Amniotic stem cell (primary cell): Measurements from ENCODE around the gene SENP8.

Source experiments
- DNase-seq: peaks from one replicate; lab custom pipeline; 2025; lab: John Stamatoyannopoulos, UW

SENP8 gene

DNA sequence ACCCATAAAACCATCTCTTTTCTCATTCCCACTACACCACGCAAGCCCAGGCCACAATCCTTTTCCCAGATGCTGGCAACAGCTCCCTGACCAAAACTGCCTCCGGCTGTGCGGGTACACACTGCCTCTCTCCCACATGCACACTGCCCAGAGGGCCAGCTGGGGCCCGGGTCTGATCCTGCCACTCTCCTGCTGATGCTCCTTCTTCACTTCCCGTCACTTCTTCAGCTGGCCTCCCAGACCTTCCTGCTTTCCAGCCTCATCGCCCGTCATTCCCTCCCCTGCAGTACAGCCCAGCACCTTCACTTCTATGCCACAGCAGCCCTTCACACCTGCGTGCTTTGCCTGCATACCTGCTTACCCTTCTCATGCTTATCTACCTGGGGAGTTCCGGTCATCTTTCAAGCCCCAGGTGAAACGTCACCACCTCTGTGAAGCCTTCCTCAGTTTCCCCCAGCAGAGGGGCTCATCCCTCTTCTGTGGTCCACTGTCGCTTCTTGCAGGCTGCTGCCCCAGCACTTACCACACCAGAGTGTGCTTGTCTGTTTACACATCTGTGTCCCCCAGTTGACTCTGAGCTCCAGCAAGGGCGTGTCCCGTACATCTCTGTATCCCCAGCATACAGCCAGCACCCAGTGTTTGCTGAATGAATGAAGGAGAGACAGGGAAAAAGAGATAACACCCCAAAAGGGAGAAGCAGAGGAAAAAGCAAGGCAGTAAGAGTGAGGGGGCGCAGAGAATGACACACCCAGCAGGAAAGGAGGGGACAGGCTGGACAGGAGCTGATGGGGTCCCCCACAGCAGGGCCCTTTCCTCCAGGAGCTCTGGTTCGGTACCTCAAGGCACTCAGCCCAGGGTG, 57.2 kb downstream of the SENP8 start:
- DNase-seq = no peak

DNA sequence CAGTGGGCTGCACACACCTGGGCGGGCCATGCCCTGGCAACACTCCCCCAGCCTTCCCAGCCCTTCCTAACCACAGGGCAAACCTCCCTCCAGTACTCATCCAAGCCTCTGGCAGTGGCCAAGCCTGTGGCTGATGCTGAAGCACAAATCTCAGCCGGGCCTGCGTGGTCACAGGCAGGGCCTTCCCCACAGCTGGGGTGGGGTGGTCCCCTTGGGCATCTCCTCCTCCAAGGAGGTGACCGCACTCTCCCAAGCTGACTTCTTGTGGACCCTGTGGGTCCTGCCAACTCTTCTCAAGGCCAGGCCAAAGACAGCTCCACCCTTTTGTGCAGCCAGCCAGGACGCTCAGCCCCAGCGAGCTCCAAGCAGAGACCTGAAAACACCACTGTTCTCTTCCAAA, 58.0 kb downstream of the SENP8 start:
- no peak for DNase-seq

DNA sequence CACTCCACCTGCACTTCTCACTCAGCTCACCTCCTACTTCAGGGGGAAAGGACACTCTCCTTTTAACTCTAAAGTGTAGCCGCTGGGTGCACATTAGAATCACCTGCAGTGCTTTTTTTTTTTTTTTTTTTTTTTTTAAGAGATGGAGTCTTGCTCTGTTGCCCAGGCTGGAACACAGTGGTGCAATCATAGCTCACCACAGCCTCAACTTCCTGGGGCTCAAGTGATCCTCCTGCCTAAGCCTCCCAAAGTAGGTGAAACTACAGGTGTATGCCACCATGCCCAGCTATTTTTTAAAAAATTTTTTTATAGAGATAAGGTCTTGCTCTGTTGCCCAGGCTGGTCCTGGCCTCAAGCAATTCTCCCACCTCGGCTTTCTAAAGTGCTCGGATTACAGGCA, 58.5 kb downstream of the SENP8 start:
- no peak for DNase-seq

DNA sequence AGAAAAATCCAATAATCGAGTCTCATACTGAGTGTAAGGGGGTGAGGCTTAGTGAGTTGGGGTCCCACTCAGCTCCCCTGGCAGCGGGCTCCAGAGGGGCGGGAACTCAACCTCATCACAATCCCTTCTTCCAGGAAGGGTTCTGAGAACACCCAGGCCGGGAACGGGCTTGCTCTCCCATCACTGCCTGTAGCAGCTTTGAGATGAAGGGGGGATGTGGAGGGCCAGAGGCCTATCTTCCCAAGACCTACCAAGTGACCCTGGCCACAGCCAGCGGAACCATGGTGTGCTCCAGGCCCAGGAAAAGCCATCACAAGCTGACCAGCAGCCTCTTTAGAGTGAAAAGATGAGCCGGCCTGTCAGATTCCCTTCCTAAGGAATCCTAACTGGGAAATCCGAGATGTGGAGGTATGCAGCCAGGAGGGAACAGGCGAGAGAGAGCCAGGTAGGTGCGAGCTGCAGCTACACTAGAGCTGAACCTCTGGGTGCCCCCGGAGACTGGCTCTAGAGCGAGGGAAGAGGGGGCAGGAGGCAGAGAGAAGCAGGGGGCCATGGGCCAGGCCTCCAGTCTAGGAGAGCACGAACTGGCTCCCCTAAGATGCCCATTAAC, 60.9 kb downstream of the SENP8 start:
- no peak for DNase-seq

DNA sequence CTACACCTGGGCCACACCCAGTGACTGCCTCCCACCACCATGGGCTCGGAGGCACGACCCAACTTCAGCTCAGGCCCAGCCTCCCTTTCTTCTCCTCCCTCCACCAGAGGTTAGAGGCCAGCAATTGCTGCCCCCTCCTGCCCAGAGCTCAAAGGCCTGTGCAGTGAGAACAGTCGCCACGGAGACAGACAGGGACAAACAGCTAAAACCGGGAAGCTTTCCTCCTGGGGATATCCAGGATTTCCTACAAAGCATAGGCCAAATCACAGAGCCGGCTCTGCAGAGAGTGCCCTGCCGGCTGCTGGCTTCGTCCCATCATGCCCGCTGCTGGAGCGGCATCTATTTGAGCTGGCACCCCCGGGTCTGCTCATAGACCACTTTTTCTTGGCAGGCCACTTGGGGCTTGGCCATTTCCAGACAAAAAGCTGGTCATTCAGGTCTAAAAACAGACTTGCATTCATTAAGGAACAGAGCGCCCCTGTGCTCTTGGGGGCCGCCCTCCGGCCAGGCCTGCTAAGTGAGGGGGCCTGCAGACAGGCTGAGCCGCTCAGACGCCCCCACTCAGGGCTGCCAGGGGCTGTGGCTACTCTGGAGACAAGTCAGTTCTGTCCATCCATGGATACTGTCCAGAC, 61.9 kb downstream of the SENP8 start:
- DNase-seq = no peak

DNA sequence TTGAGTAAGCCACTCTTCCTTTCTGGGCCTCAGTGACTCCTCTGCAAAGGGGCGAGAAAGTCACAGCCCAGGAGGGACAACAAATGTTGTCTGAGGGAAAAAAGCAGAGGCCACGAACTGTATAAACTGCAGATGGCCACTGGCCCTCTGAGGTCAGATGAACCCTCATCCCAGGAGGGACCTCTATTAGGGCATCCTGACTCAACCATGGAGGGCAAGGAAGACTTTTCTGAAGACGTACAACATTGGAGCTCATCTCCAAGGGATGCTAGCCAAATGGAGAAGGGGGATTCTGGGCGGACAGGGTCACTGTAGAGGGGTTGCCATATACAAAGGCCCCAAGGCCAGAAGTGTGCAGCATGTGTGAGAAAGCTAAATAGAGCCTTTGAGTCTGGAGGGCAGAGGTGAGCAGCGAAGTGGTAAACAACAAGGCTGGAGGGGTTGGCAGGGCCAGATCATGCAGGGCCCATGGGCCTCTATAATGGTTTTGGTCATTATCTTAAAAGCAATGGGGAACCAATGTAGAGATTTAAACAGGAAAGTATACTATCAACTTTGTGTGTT, 62.6 kb downstream of the SENP8 start:
- no peak for DNase-seq

DNA sequence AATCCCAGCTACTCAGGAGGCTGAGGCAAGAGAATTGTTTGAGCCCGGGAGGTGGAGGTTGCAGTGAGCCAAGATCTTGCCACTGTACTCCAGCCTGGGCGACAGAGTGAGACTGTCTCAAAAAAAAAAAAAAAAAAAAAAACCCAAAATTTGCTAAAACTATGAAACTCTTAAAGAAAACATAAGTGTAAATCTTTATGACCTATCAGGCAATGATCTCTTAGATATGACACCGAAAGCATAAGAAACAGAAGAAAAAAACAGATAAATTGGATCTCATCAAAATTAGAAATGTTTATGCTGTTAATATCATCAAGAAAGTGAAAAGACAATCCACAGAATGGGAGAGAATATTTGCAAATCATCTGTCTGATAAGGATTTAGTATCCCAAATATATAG, 64.0 kb downstream of the SENP8 start:
- no peak for DNase-seq

DNA sequence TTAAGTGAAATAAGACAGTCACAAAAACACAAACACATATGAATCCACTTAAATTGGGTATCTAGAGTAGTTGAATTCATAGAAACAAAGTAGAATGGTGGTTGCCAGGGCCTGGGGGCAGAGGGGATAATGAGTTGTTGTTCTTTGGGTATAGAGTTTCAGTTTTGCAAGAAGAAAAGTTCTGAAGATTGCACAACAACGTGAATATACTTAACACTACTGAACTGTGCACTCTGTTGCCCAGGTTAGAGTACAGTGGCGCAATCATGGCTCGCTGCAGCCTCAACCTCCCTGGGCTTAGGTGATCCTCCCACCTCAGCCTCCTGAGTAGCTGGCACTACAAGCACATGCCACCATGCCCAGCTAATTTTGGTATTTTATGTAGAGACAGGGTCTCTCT, 64.5 kb downstream of the SENP8 start:
- no peak for DNase-seq

DNA sequence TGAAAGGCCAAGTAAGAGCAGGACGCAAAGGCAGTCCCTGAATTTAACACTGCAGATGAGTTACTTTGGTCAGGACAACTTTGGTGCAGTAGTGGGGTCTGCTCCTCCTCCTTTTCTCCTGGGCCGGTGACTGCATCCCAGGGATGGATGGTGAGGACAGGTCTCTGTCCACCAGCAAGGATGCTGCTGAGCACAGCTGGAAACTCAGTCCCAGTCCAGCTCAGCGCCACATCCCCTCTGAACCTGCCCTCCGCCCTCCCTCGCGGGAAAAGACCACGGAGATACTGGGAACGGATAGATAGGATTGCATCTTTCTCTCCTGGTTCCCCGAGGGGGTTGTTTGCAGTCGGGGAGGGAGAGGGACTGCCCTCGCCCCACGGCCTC, 65.6 kb downstream of the SENP8 start:
- DNase-seq = no peak

DNA sequence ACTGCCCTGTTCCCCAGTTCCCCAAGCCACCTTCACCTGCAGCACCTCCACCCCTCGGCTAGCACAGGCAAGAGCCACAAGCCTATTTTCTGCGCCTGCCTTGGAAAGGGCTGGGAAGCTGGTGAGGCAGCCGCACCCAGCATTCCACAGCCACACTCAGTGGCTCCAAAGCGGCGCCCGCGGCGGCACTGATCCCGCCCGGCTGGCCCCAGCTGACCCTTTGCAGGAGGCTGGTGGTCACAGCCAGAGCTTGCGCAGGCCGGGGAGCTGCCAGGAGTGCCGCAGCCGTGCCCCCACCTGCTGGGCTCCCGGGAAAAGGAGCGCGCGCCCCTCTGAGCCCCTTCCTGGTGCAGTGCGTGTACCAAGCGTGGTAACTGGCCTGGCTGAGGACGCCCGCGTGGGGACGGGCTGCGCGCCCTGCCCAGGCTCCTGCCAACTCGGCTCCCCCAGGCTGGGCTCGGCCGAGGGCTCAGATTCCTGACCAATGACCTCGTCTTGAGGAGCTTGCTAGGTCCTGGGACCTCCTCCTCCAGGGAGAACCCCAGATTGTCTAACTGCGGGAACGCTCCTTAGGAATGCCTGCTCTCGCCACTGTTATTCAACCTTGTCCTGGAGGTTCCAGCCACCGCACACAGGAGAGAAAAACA, 66.1 kb downstream of the SENP8 start:
- DNase-seq = no peak

DNA sequence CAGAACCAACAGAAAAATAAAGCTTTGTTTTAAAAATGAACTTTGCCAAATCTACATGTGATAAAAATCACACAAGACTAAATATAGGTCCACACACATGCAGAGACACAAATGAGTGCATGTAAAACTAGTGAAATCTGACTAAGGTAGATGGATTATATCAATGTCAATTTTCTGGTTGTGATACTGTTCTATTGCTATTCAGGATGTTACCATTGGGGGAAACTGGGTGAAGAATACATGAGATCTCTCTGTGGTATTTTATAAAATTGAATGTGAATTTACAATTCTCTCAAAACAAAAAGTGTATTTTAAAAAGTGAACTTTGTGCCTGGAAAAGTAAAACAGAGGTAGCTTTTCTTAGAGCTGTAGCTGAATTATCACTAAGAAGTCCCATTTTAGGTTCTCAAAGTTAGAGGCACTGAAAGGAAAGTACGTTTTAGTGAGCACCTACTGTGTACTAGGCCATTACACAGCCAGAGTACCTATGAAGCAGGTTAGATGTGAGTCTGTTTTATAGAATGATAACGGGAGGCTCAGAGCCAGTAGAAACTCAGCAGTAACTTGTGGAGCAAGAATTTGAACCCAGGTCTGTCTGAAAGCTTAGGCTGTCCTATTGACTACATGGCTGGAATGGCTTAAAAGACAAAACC, 71.2 kb downstream of the SENP8 start:
- DNase-seq = no peak

DNA sequence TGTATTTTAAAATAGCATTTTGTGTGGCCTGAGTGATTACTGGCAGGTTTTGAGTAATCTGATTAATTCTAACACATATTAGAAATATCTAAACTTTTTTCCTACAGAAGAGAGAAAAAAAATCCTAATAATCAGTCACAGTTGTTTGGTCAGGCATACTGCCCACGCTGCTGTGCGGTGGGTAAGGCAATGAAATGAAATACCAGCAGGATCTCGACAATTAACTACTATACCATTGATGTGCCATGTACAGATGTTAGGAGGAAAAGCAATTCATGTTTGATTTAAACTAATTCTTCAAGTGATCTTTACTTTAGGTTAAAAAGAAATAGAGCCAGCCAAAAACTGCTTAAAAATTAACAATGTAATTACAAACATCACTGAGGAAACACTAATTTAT, 74.2 kb downstream of the SENP8 start:
- DNase-seq = no peak
